NOMO-1 (cell line): Measurements from ENCODE around the gene TMUB2.
"Not testable (repeated sequence)": the region's sequence is repeated elsewhere in the genome, so short reads cannot be mapped to it uniquely, and the experiment has no call there.

ENCODE experiments used
- DNase-seq, 2 experiments: peaks; one replicate each; lab custom pipeline; 2025; ENCODE audit not compliant: unreplicated experiment in 2 of 2; lab: John Stamatoyannopoulos, UW

TMUB2 gene

GRCh38 chr17:44218344-44219107 lies 31.8 kb downstream of the TMUB2 start:
- DNase-seq = peak; percentile 72 to 89

DNA sequence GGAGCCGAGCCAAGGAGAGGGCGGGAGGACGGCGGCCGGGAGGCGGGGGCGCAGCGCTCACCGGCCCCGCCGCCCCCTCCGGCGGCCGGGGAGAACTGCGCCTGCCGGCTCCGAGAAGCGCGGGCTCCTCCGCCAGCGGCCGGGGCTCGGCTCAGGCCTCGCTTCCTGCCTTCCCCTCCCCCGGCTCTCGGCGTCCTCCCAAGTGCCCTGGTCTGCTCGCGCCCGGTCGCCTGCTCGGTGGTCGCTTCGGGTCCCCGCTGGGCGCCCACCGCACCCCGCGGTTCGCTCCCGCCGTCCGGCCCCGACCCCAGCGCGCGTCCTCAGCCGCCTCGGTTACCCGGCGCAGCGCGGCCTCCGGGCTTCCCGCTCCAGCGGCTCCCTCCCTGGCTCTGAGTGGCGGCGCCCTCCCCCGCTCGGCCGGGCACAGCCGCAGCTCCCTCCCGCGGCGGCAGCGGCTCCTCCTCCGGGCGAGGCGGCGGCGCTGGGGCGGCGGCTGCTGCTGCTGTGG lies 32.4 kb downstream of the TMUB2 start:
- DNase-seq = peak; percentile 59 to 67

GRCh38 chr17:44219616-44220212 lies 32.9 kb downstream of the TMUB2 start, which contains the start of gene UBTF:
UBTF (minus strand) TSS chr17:44219675; CDS start chr17:44218229, 1,446 bp downstream.
- DNase-seq = peak in 1 of 2 experiments; percentile 57

GRCh38 chr17:44220213-44221083 lies 33.7 kb downstream of the TMUB2 start:
- DNase-seq = peak in 1 of 2 experiments; percentile 23

- peak; percentile 54 to 72 for DNase-seq
Measured at GRCh38 chr17:44221084-44221861, 34.5 kb downstream of the TMUB2 start.

DNA sequence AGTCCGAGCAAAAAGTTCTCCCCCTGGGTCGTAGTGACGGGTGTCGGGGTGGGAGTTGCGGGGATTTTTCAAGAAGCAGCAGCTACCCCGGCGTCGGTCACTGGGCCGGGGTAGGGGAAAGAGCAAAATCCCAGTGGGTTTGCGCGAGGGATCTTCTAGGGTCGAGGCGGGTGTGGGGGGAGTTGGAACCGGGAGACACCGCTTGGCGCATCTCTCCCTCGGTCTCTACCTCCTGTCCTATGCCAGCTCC lies 35.0 kb downstream of the TMUB2 start:
- DNase-seq = no peak

- DNase-seq = peak; percentile 66 to 70
Measured at GRCh38 chr17:44222112-44222869, 35.5 kb downstream of the TMUB2 start.

DNA sequence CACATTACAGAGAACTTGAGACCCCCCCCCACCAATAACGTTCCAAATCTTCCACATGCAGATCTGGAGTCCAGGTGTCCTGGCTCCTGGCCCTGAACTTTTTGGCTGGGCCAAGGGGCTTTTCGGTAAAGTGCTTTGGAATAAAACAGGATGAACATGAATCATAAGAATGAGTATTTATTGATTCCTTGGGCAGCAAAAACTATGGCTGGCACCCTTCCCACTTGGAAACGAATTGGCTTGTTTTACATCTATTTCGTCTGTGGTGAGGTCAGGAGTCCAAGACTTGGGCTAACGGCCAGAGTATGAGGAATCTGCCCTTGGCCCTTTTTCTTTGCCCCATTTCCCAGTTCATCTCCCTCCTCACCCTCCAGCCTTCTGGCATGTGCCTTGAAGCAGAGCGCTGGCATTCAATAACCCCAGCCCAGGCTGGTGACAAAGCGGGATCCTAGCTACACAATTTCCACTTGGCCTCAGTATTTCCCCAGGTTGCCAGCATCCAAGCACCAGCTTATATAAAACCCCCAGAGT lies 36.8 kb downstream of the TMUB2 start:
- DNase-seq = no peak

DNA sequence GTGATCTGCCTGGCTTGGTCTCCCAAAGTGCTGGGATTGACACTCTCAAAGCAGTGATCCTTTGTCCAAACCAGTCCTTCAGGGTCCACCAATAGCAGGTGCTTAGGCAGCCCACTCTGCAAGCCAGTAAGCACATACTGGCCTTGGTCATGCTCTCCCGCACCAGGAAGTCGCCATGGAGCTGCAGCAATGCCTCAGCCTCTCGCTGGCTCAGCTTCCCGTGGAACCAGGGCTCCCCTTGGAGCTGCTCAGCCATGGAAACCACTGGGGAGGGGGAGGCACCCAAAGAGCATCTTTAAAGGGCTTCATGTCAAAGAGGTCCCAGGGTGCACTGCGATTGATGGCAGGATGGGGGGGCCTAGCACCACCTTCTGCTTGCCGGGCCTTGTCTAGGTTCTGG lies 42.3 kb downstream of the TMUB2 start:
- DNase-seq = no peak

GRCh38 chr17:44230140-44230539 lies 43.4 kb downstream of the TMUB2 start:
- DNase-seq = no peak

DNA sequence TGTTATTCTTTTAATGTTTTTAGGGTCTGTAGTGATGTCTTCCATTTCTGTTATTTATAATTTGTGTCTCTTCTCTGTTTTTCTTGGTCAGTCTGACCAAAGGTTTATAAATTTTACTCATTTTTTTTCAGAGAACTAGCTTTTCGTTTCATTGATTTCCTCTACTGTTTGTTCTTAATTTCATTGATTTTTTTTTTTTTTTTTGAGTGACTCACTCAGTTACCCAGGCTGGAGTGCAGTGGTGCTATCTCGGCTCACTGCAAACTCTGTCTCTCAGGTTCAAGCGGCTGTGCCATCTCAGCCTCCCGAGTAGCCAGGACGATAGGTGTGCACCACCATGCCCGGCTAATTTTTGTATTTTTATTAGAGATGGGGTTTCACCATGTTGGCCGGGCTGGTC lies 45.3 kb downstream of the TMUB2 start:
- no peak for DNase-seq

GRCh38 chr17:44233582-44233981 lies 46.8 kb downstream of the TMUB2 start:
- DNase-seq = no peak

GRCh38 chr17:44235583-44235936 lies 48.8 kb downstream of the TMUB2 start:
- DNase-seq = no peak

DNA sequence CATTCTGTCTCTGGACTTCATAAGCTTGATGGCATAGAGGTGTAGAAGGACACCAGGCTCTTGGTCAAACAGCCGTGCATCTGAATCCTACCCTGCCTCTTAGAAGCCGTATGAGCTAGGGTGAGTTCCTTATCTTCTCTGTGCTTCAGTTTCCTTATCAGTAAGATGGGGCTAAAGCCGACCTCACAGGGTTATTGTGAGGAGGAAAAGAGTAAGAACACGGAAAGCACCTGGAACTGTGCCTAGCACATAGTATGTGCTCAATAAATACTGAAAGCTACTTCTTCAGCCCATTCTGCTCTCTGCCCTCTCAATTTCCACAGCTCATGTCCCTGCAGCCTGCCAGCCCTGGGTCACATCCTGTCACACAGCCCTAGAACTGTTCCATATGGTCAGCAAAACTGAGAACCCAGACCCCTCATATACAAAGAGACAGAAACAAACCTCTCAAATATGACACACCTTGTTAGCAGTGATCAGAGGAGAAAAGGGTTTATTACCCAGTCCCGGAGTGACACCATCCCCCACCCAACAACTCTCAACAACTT lies 49.7 kb downstream of the TMUB2 start:
- no peak for DNase-seq

DNA sequence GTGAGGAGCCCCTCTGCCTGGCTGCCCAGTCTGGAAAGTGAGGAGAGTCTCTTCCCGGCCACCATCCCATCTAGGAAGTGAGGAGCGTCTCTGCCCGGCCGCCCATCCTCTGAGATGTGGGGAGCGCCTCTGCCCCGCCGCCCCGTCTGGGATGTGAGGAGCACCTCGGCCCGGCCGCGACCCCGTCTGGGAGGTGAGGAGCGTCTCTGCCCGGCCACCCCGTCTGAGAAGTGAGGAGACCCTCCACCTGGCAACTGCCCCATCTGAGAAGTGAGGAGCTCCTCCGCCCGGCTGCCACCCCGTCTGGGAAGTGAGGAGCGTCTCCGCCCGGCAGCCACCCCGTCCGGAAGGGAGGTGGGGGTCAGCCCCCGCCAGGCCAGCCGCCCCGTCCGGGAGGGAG lies 51.1 kb downstream of the TMUB2 start:
- not testable (repeated sequence) for DNase-seq

DNA sequence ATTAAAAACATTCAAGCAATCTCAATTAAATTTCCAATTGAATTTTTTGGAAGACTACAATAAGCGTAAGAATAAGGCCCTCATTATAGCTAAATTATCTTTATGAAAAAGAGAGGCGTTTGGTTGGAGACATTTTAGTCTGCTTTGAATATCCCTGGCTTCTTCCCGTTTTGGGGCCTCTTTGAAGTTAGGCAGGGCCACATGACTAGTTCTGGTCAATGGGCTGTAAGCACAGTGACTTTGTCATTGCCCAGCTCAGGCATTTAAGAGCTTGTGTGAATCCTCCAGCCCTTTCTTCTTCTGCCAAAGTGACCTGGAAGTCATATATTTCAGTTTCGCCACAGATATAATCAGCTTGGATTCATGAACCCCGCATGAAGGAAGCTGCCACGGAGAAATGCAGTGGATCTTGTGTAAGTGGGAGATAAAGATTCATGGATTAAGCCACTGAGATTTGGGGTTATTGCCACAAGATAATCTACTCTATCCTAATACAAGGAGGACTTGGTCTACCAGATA lies 54.4 kb downstream of the TMUB2 start:
- DNase-seq = peak; percentile 71 to 84
